ENCODE data around the gene SNRK. TPM values are rescaled to one million over a fixed set of nuclear protein-coding genes. Genes with fewer than 3 reads are reported as not detected.

The SNRK gene
- total and polyA plus RNA-seq, 2 of the 13 experiments (the other 11 are each of a cell fraction or from before 2014, with no cell fraction given), result 11.4 to 16.1 TPM

GRCh38 chr3:43262194-43262593, 24.1 kb upstream of the SNRK start:
- Histone ChIP-seq H2AFZ (ENCODE audit: low read length) (no peak overlapping the region), H3K4me1 (ENCODE audit: insufficient read depth, low read length) (peaks cover under 1% of the 10 kb centered on the region; the same call in 1 of the 2 replicates), H3K4me3 (replicated peaks in 1 of 3; ENCODE audit: insufficient read depth in 1 of 3, low read depth in 2 of 3, low read length in 3 of 3) (no peak overlapping the region), H3K79me2 (ENCODE audit: insufficient read depth, low read length) (no peaks in the 10 kb centered on the region), H3K36me3 (replicated peaks in 1 of 2; ENCODE audit: control insufficient read depth in 1 of 2, insufficient read depth in 2 of 2, low read length in 2 of 2) (no peaks in the 10 kb centered on the region), H3K9me3 (ENCODE audit: low read length) (no peaks in the 10 kb centered on the region), H4K20me1 (ENCODE audit: insufficient read depth, low read length) (no peaks in the 10 kb centered on the region), H3K9ac (ENCODE audit: insufficient read depth, low read depth, low read length) (no peak overlapping the region), H3K27me3 (ENCODE audit: control insufficient read depth in 1 of 2, insufficient read depth in 2 of 2, low read length in 2 of 2) (peaks cover 0 to 2% of the 10 kb centered on the region in 2 experiments; a peak in 1 of 5 replicates), H3K27ac (ENCODE audit: extremely low read length, insufficient read depth, low read length) (no peak overlapping the region), H3K4me2 (ENCODE audit: low read depth, low read length) (no peak overlapping the region)
- ChIA-PET CTCF (ENCODE audit: low intra/inter-chr PET ratio, low total read pairs) (no interaction called here), POLR2A (no interaction called here)
- 0% methylated on average over 4 of the region's 4 CpGs for WGBS (ENCODE audit: low lambda C conversion rate)
- no peak for FAIRE-seq
- DNase-seq (ENCODE audit: low spot score), result no peak
- in situ Hi-C loops (cut with HindIII; ENCODE audit: extremely low pct_ligation_motif_present, low pct_unique_long_range_greater_than_20kb) (no loop called here), intact Hi-C loops (cut with micrococcal nuclease; ENCODE audit: unreplicated experiment) (no loop called here)
- BruUV-seq (replicated peaks), result no TSS peak
- no peak for ATAC-seq
- no peak for TF ChIP-seq CHD4 (IDR thresholded peaks at IDR 0.05; ENCODE audit: borderline replicate concordance, low read length)
- TF ChIP-seq, protein P1, sequence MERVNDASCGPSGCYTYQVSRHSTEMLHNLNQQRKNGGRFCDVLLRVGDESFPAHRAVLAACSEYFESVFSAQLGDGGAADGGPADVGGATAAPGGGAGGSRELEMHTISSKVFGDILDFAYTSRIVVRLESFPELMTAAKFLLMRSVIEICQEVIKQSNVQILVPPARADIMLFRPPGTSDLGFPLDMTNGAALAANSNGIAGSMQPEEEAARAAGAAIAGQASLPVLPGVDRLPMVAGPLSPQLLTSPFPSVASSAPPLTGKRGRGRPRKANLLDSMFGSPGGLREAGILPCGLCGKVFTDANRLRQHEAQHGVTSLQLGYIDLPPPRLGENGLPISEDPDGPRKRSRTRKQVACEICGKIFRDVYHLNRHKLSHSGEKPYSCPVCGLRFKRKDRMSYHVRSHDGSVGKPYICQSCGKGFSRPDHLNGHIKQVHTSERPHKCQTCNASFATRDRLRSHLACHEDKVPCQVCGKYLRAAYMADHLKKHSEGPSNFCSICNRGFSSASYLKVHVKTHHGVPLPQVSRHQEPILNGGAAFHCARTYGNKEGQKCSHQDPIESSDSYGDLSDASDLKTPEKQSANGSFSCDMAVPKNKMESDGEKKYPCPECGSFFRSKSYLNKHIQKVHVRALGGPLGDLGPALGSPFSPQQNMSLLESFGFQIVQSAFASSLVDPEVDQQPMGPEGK (CRISPR knock-in tag; IDR thresholded peaks at IDR 0.05), result no peak

DNA sequence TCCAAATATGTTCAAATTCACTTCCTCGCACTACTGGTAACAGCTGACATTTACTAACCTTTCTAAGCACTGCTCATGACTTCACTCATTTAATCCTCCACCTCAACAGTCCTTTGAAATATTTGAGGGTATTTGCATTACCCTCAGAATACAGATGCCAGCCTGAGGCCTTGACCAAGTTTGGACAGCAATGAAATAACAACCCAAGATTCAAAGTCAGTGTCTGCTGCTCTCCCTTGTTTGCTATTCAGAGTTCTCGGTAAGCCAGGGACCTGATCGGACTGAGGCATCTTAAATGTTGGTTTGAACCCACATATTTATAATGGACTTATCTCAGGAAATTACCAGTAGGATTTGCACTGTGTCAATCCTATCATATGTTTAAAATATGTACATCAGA, 19.9 kb upstream of the SNRK start:
- no peak overlapping the region for H3K27ac ChIP-seq (ENCODE audit: extremely low read length, insufficient read depth, low read length)
- DNase-seq (ENCODE audit: low spot score) (no peak), FAIRE-seq (no peak), ATAC-seq (no peak)
- H3K79me2 ChIP-seq (ENCODE audit: insufficient read depth, low read length), result no peaks in the 10 kb centered on the region
- H2AFZ ChIP-seq (ENCODE audit: low read length), result no peak overlapping the region
- no peak overlapping the region for H3K4me3 ChIP-seq (replicated peaks in 1 of 3; ENCODE audit: insufficient read depth in 1 of 3, low read depth in 2 of 3, low read length in 3 of 3)
- in situ Hi-C loops (cut with HindIII; ENCODE audit: extremely low pct_ligation_motif_present, low pct_unique_long_range_greater_than_20kb) (no loop called here), intact Hi-C loops (cut with micrococcal nuclease; ENCODE audit: unreplicated experiment) (no loop called here)
- H3K4me1 ChIP-seq (ENCODE audit: insufficient read depth, low read length), result no peaks in the 10 kb centered on the region
- no peaks in the 10 kb centered on the region for H4K20me1 ChIP-seq (ENCODE audit: insufficient read depth, low read length)
- no peak overlapping the region for H3K4me2 ChIP-seq (ENCODE audit: low read depth, low read length)
- H3K9me3 ChIP-seq (ENCODE audit: low read length), result no peaks in the 10 kb centered on the region
- H3K9ac ChIP-seq (ENCODE audit: insufficient read depth, low read depth, low read length), result no peak overlapping the region
- ChIA-PET POLR2A (no interaction called here), CTCF (ENCODE audit: low intra/inter-chr PET ratio, low total read pairs) (no interaction called here)
- H3K27me3 ChIP-seq (ENCODE audit: control insufficient read depth in 1 of 2, insufficient read depth in 2 of 2, low read length in 2 of 2), result peaks cover 0 to 6% of the 10 kb centered on the region in 2 experiments; a peak in 1 of 5 replicates
- 16% methylated on average over 3 of the region's 3 CpGs for whole genome bisulfite sequencing (ENCODE audit: low lambda C conversion rate)
- BruUV-seq (replicated peaks), result no TSS peak
- H3K36me3 ChIP-seq (replicated peaks in 1 of 2; ENCODE audit: control insufficient read depth in 1 of 2, insufficient read depth in 2 of 2, low read length in 2 of 2), result no peaks in the 10 kb centered on the region
- TF ChIP-seq ARNT (IDR thresholded peaks at IDR 0.05), result no peak
- no peak for TF ChIP-seq ZNF577 (CRISPR knock-in tag; IDR thresholded peaks at IDR 0.05; ENCODE audit: borderline replicate concordance, low read depth)
- TF ChIP-seq, protein P2, sequence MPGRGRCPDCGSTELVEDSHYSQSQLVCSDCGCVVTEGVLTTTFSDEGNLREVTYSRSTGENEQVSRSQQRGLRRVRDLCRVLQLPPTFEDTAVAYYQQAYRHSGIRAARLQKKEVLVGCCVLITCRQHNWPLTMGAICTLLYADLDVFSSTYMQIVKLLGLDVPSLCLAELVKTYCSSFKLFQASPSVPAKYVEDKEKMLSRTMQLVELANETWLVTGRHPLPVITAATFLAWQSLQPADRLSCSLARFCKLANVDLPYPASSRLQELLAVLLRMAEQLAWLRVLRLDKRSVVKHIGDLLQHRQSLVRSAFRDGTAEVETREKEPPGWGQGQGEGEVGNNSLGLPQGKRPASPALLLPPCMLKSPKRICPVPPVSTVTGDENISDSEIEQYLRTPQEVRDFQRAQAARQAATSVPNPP (CRISPR knock-in tag; IDR thresholded peaks at IDR 0.05), result no peak
- TF ChIP-seq NCOA1 (CRISPR knock-in tag; IDR thresholded peaks at IDR 0.05), result no peak
- no peak for TF ChIP-seq SP5 (CRISPR knock-in tag; IDR thresholded peaks at IDR 0.05; ENCODE audit: borderline replicate concordance, low read depth)
- no peak for TF ChIP-seq ZNF441 (CRISPR knock-in tag; IDR thresholded peaks at IDR 0.05; ENCODE audit: borderline replicate concordance)
- TF ChIP-seq, protein P3, sequence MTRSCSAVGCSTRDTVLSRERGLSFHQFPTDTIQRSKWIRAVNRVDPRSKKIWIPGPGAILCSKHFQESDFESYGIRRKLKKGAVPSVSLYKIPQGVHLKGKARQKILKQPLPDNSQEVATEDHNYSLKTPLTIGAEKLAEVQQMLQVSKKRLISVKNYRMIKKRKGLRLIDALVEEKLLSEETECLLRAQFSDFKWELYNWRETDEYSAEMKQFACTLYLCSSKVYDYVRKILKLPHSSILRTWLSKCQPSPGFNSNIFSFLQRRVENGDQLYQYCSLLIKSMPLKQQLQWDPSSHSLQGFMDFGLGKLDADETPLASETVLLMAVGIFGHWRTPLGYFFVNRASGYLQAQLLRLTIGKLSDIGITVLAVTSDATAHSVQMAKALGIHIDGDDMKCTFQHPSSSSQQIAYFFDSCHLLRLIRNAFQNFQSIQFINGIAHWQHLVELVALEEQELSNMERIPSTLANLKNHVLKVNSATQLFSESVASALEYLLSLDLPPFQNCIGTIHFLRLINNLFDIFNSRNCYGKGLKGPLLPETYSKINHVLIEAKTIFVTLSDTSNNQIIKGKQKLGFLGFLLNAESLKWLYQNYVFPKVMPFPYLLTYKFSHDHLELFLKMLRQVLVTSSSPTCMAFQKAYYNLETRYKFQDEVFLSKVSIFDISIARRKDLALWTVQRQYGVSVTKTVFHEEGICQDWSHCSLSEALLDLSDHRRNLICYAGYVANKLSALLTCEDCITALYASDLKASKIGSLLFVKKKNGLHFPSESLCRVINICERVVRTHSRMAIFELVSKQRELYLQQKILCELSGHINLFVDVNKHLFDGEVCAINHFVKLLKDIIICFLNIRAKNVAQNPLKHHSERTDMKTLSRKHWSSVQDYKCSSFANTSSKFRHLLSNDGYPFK (CRISPR knock-in tag; IDR thresholded peaks at IDR 0.05; ENCODE audit: borderline replicate concordance), result no peak
- no peak for TF ChIP-seq CHD4 (IDR thresholded peaks at IDR 0.05; ENCODE audit: borderline replicate concordance, low read length)
- no peak for TF ChIP-seq FLYWCH1 (CRISPR knock-in tag; IDR thresholded peaks at IDR 0.05)
- TF ChIP-seq ZZZ3 (CRISPR knock-in tag; IDR thresholded peaks at IDR 0.05; ENCODE audit: borderline replicate concordance), result no peak
- TF ChIP-seq, protein P4, sequence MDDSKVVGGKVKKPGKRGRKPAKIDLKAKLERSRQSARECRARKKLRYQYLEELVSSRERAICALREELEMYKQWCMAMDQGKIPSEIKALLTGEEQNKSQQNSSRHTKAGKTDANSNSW (CRISPR knock-in tag; IDR thresholded peaks at IDR 0.05; ENCODE audit: borderline replicate concordance), result no peak
- no peak for TF ChIP-seq STAT5B (CRISPR knock-in tag; IDR thresholded peaks at IDR 0.05)

All from HepG2 (cell line).